Esophagus muscularis mucosa (tissue), 3 donors: ENCODE results near the gene ERI2.

Experiments used
- CTCF ChIP-seq, 3 experiments: fragments of 200-600 bp in 2 of 3; fragments of 450-650 bp in 1 of 3; sonication (generic) in 2 of 3; IDR thresholded peaks; one replicate each; pipeline ENCODE4 v1.5.1; 2017 to 2019; ENCODE audit warnings: antibody characterized with exemption in 3 of 3, mild to moderate bottlenecking in 2 of 3, moderate library complexity in 1 of 3
- POLR2A ChIP-seq: fragments of 450-650 bp; IDR thresholded peaks from one replicate; pipeline ENCODE4 v1.6.1; 2017; ENCODE audit warnings: antibody characterized with exemption, moderate library complexity, mild to moderate bottlenecking, low read depth
- POLR2AphosphoS5 ChIP-seq, 2 donors: sonication (generic); formaldehyde crosslinking; IDR thresholded peaks; one replicate each; pipeline ENCODE4 v1.6.1; 2017; ENCODE audit warnings: antibody characterized with exemption in 2 of 2

DNA sequence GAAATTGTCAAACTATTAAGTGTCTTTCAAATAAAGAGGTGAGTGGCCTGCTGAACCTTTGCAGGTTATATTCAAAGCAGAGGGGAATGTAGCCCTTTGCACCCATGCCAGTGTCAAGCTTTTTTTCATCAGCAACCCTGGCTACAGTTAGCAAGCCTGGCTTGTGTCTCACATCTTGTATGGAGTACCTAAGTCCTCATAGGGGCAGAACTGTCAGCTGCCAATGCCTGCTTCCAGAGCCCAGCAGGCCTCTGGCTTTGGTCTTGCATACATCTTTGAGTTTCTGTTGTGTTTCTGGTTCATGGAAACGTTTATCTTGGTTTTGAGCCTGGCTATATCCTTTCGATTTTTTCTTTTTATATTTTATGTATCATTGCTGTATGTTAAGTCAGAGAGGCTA is 26.8 kb upstream of the ERI2 start:
- TF ChIP-seq CTCF (IDR thresholded peaks at IDR 0.05) (no peak), POLR2AphosphoS5 (IDR thresholded peaks at IDR 0.05) (no peak), POLR2A (no peak)
